OCI-LY7 (cell line): ENCODE data around the gene NDUFS8. TPM values are rescaled to one million over a fixed set of nuclear protein-coding genes. Genes with fewer than 3 reads are reported as not detected.

Experiments
- BruUV-seq: library from RNA; stranded (reverse); fragments of 400-500 nt; replicated peaks from 2 replicates; lab custom pipeline; 2021; lab: Mats Ljungman, UMichigan
- CTCF ChIA-PET: fragments of 300-600 bp; sonication (Branson Sonifier 250); formaldehyde crosslinking; loops from one replicate; lab custom pipeline; 2022; ENCODE audit warnings: antibody characterized with exemption; ENCODE audit not compliant: unreplicated experiment; lab: Charles Lee
- POLR2A ChIA-PET: fragments of 300-600 bp; sonication (Branson Sonifier 250); formaldehyde crosslinking; loops from one replicate; lab custom pipeline; 2022; ENCODE audit warnings: antibody characterized with exemption; lab: Charles Lee
- DNase-seq: peaks from one replicate; pipeline ENCODE4 v3.0.0-alpha.2; 2015; ENCODE audit warnings: low spot score
- H2AFZ ChIP-seq: fragments of 200-600 bp; sonication (generic), shearing (Covaris generic); 2 replicates; pipeline ENCODE4 v1.6.1; 2014; ENCODE audit warnings: mild to moderate bottlenecking, antibody characterized with exemption, low read length, moderate library complexity
- H3K27ac ChIP-seq: fragments of 200-600 bp; sonication (generic); 2 replicates; pipeline ENCODE4 v1.5.1; 2014; ENCODE audit warnings: mixed run types, low read depth, mild to moderate bottlenecking, moderate library complexity, low read length, inconsistent platforms; ENCODE audit not compliant: poor library complexity, severe bottlenecking
- H3K36me3 ChIP-seq: fragments of 200-600 bp; sonication (generic); 2 replicates; pipeline ENCODE4 v1.6.1; 2014; ENCODE audit warnings: mild to moderate bottlenecking, antibody characterized with exemption, low read length, moderate library complexity, mixed read lengths; ENCODE audit not compliant: insufficient read depth
- H3K4me1 ChIP-seq: fragments of 200-600 bp; sonication (generic); 2 replicates; pipeline ENCODE4 v1.5.1; 2014; ENCODE audit warnings: mild to moderate bottlenecking, low read length; ENCODE audit not compliant: insufficient read depth, poor library complexity, severe bottlenecking
- H3K4me2 ChIP-seq: fragments of 200-600 bp; sonication (generic); 2 replicates; pipeline ENCODE4 v1.6.1; 2014; ENCODE audit warnings: mild to moderate bottlenecking, low read length
- H3K4me3 ChIP-seq: fragments of 200-600 bp; sonication (generic); 2 replicates; pipeline ENCODE4 v1.5.1; 2014; ENCODE audit warnings: mild to moderate bottlenecking, low read depth, low read length; ENCODE audit not compliant: poor library complexity, severe bottlenecking
- H3K79me2 ChIP-seq: fragments of 200-600 bp; sonication (generic); 2 replicates; pipeline ENCODE4 v1.6.1; 2016; ENCODE audit warnings: low read depth, mild to moderate bottlenecking, low read length, moderate library complexity, mixed read lengths; ENCODE audit not compliant: insufficient read depth
- H3K9me2 ChIP-seq: fragments of 200-600 bp; sonication (generic); 2 replicates; pipeline ENCODE4 v1.6.1; 2016; ENCODE audit warnings: mild to moderate bottlenecking, low read length, mixed read lengths; ENCODE audit not compliant: insufficient read depth
- H3K9me3 ChIP-seq: fragments of 200-600 bp; sonication (generic); 2 replicates; pipeline ENCODE4 v1.6.1; 2014; ENCODE audit warnings: mild to moderate bottlenecking, mixed run types, low read length, mixed read lengths
- H4K20me1 ChIP-seq: fragments of 200-600 bp; sonication (generic); 2 replicates; pipeline ENCODE4 v1.6.1; 2014; ENCODE audit warnings: mild to moderate bottlenecking, antibody characterized with exemption, low read length, moderate library complexity, mixed read lengths; ENCODE audit not compliant: insufficient read depth
- CTCF ChIP-seq: fragments of 200-600 bp; sonication (generic); conservative IDR thresholded peaks from 2 replicates; pipeline ENCODE4 v1.5.1; 2014; ENCODE audit warnings: mild to moderate bottlenecking, antibody characterized with exemption, low read length, moderate library complexity, mixed read lengths
- EZH2phosphoT487 ChIP-seq: fragments of 200-600 bp; sonication (generic); IDR thresholded peaks from 2 replicates; pipeline ENCODE4 v1.6.1; 2018; ENCODE audit warnings: low read depth, borderline replicate concordance, mild to moderate bottlenecking, mixed run types, antibody characterized with exemption, low read length, moderate library complexity, mixed read lengths
- intact Hi-C: fragments of 100-400 bp; cut with micrococcal nuclease; formaldehyde crosslinking; loops from one replicate; pipeline ENCODE4 v1.10.0; 2022; ENCODE audit not compliant: unreplicated experiment
- total RNA-seq, 2 experiments: library from RNA; depleted of rRNA in 1 of 2; stranded (reverse); fragments of >200 nt in 1 of 2; shearing (Covaris generic) in 1 of 2; gene quantifications; 2 replicates each; pipeline ENCODE4 v1.2.3, GENCODE V29; 2014 to 2022

Gene NDUFS8
- total RNA-seq, 2 experiments from 2014 or later: 126 to 173 TPM

GRCh38 chr11:68050371-68050841 lies 19.9 kb downstream of the NDUFS8 start:
- TF ChIP-seq EZH2phosphoT487 (no peak), CTCF (no peak)
- H3K27ac ChIP-seq: no peak overlapping the region
- DNase-seq: no peak
- no peak overlapping the region for H3K4me3 ChIP-seq
- no TSS peak for BruUV-seq
- intact Hi-C loops: no loop called here
- no peak overlapping the region for H3K4me2 ChIP-seq
- no peaks in the 10 kb centered on the region for H3K79me2 ChIP-seq
- peaks cover 71% of the 10 kb centered on the region for H3K36me3 ChIP-seq
- no peaks in the 10 kb centered on the region for H4K20me1 ChIP-seq
- no peaks in the 10 kb centered on the region for H3K4me1 ChIP-seq
- H3K9me2 ChIP-seq: no peaks in the 10 kb centered on the region
- ChIA-PET CTCF (no interaction called here), POLR2A (no interaction called here)
- no peaks in the 10 kb centered on the region for H3K9me3 ChIP-seq
- H2AFZ ChIP-seq: no peak overlapping the region

- CTCF ChIA-PET: no interaction called here
- Histone ChIP-seq H3K4me1 (no peaks in the 10 kb centered on the region), H3K9me2 (no peaks in the 10 kb centered on the region), H3K79me2 (no peaks in the 10 kb centered on the region), H3K4me3 (no peak overlapping the region), H4K20me1 (no peaks in the 10 kb centered on the region), H3K9me3 (no peaks in the 10 kb centered on the region), H3K27ac (no peak overlapping the region), H3K36me3 (peaks cover 61% of the 10 kb centered on the region), H3K4me2 (no peak overlapping the region), H2AFZ (no peak overlapping the region)
- BruUV-seq: no TSS peak
- POLR2A ChIA-PET: no interaction called here
- TF ChIP-seq EZH2phosphoT487 (no peak), CTCF (no peak)
- intact Hi-C loops: no loop called here
- DNase-seq: no peak
Observed at GRCh38 chr11:68051191-68052136, 21.0 kb downstream of the NDUFS8 start.
